Skeletal muscle cell (primary cell): Measurements from ENCODE around the gene UQCC3.

Source experiments
- DNase-seq: peaks from one replicate; pipeline ENCODE4 v3.0.0-alpha.2; 2010; ENCODE audit warnings: low read depth
- H3K4me3 ChIP-seq: 2 replicates; pipeline ENCODE4 v1.5.1; 2011; ENCODE audit warnings: low read depth, mild to moderate bottlenecking, control low read depth, low read length, moderate library complexity

The UQCC3 gene

GRCh38 chr11:62716206-62716605, 44.7 kb downstream of the UQCC3 start:
- H3K4me3 ChIP-seq: no peak overlapping the region
- DNase-seq: no peak

- no peak for DNase-seq
- no peak overlapping the region for H3K4me3 ChIP-seq
Observed at GRCh38 chr11:62716816-62717215, 45.3 kb downstream of the UQCC3 start.

GRCh38 chr11:62719302-62719978, 48.0 kb downstream of the UQCC3 start:
- no peak for DNase-seq
- H3K4me3 ChIP-seq: no peak overlapping the region

DNA sequence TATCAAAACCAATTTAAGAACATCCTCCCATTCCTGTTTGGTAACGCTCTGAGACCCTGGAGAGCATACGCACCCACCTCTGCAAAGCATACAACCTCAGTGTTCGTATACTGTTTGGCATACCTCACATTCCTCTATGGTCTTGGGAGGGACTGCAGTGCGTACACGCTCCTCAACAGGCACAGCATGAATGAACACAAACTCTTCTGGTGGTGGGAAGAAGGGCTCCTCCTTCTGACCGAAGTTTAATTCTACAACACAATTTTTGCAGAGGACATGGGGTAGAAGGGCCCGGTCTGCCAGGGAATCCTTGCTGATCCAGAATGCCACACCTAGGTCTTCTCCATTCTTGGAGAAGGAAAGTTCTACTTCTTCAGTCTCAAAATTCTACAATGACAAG, 50.5 kb downstream of the UQCC3 start:
- no peak overlapping the region for H3K4me3 ChIP-seq
- DNase-seq: no peak
